ENCODE data around the gene OR1M1.

OR1M1 gene

GRCh38 chr19:9075064-9075949, 11.6 kb upstream of the OR1M1 start:
- peak; percentile 86 for DNase-seq

GRCh38 chr19:9076901-9077300, 10.0 kb upstream of the OR1M1 start:
- no peak for DNase-seq

- no peak for DNase-seq
Observed at GRCh38 chr19:9078651-9079050, 8.2 kb upstream of the OR1M1 start.

GRCh38 chr19:9107375-9107774, 20.5 kb downstream of the OR1M1 start, which contains the start of gene OR7G2:
OR7G2 (minus strand) TSS chr19:9107475; CDS start chr19:9103243, 4,232 bp downstream.
- no peak for DNase-seq

GRCh38 chr19:9109959-9110358, 23.1 kb downstream of the OR1M1 start:
- DNase-seq = no peak

- no peak for DNase-seq
Observed at GRCh38 chr19:9115307-9115813, 28.5 kb downstream of the OR1M1 start, which contains the start of gene OR7G1. OR7G1 (minus strand) TSS chr19:9115763; CDS start chr19:9115763, 0 bp downstream.

GRCh38 chr19:9116547-9116946, 29.7 kb downstream of the OR1M1 start:
- DNase-seq = no peak

- DNase-seq = no peak
Observed at GRCh38 chr19:9126900-9127405, 40.1 kb downstream of the OR1M1 start, which contains the start of gene OR7G3. OR7G3 (minus strand) TSS chr19:9126950; CDS start chr19:9126950, 0 bp downstream.

- DNase-seq = no peak
Observed at GRCh38 chr19:9128171-9128570, 41.3 kb downstream of the OR1M1 start.

GRCh38 chr19:9130965-9131364, 44.1 kb downstream of the OR1M1 start:
- DNase-seq = no peak

- no peak for DNase-seq
Observed at GRCh38 chr19:9132422-9132821, 45.6 kb downstream of the OR1M1 start.

- no peak for DNase-seq
Observed at GRCh38 chr19:9139609-9140158, 52.8 kb downstream of the OR1M1 start.

GRCh38 chr19:9140159-9140874, 53.5 kb downstream of the OR1M1 start, which contains the start of gene ZNF317:
ZNF317 (plus strand) TSS chr19:9140397; CDS start chr19:9156017, 15,620 bp downstream.
- DNase-seq = peak; percentile 99

GRCh38 chr19:9144920-9145319, 58.1 kb downstream of the OR1M1 start:
- no peak for DNase-seq

Data from eye (tissue), 1 donor.